Right renal cortex interstitium (tissue), 3 donors: ENCODE measurements around the gene DNASE1L1. TPM values are rescaled to one million over a fixed set of nuclear protein-coding genes. Genes with fewer than 3 reads are reported as not detected.

ENCODE experiments used
- DNase-seq, 3 donors: peaks; one replicate each; pipeline ENCODE4 v3.0.0-alpha.2; 2013; ENCODE audit warnings: low read depth in 3 of 3, low spot score in 2 of 3
- polyA plus RNA-seq, 3 donors: library from polyadenylated mRNA; unstranded; fragments of 120-200 nt; gene quantifications; one replicate each; pipeline ENCODE4 v1.2.1, GENCODE V29; 2013; ENCODE audit not compliant: insufficient read length in 3 of 3

Gene DNASE1L1
- polyA plus RNA-seq, 3 donors = 11.3 to 14.0 (median 11.4) TPM

GRCh38 chrX:154436983-154437752 lies 28.1 kb upstream of the DNASE1L1 start, which contains the start of gene GDI1:
Gene GDI1 (plus strand): TSS chrX:154437154. CDS start chrX:154437255, 101 bp downstream.
- no peak for DNase-seq

- DNase-seq = no peak
Measured at GRCh38 chrX:154436374-154436982, 27.4 kb upstream of the DNASE1L1 start.

GRCh38 chrX:154435171-154435733 lies 26.2 kb upstream of the DNASE1L1 start:
- no peak for DNase-seq

GRCh38 chrX:154434394-154435168 lies 25.5 kb upstream of the DNASE1L1 start:
- no peak for DNase-seq

- DNase-seq = no peak
Measured at GRCh38 chrX:154433605-154434004, 24.6 kb upstream of the DNASE1L1 start.

GRCh38 chrX:154432210-154432609 lies 23.2 kb upstream of the DNASE1L1 start:
- no peak for DNase-seq

- DNase-seq = no peak
Measured at GRCh38 chrX:154431341-154431740, 22.3 kb upstream of the DNASE1L1 start.

- no peak for DNase-seq
Measured at GRCh38 chrX:154430916-154431315, 21.9 kb upstream of the DNASE1L1 start.

- DNase-seq = no peak
Measured at GRCh38 chrX:154430479-154430878, 21.4 kb upstream of the DNASE1L1 start.

GRCh38 chrX:154429711-154430110 lies 20.7 kb upstream of the DNASE1L1 start:
- DNase-seq = no peak

- DNase-seq = peak in 1 of 3 donors; percentile 74
Measured at GRCh38 chrX:154428176-154429171, 19.4 kb upstream of the DNASE1L1 start, which contains the start of gene ATP6AP1. Gene ATP6AP1 (plus strand): TSS chrX:154428677. CDS start chrX:154428693, 16 bp downstream.

GRCh38 chrX:154426916-154427770 lies 18.1 kb upstream of the DNASE1L1 start:
- no peak for DNase-seq

- no peak for DNase-seq
Measured at GRCh38 chrX:154420402-154420756, 11.3 kb upstream of the DNASE1L1 start.

- DNase-seq = no peak
Measured at GRCh38 chrX:154419688-154420401, 10.8 kb upstream of the DNASE1L1 start.

- no peak for DNase-seq
Measured at GRCh38 chrX:154419189-154419588, 10.1 kb upstream of the DNASE1L1 start.

- no peak for DNase-seq
Measured at GRCh38 chrX:154417157-154417556, 8.1 kb upstream of the DNASE1L1 start.

- no peak for DNase-seq
Measured at GRCh38 chrX:154413142-154413541, 4.1 kb upstream of the DNASE1L1 start.

GRCh38 chrX:154412468-154412867 lies 3.4 kb upstream of the DNASE1L1 start:
- DNase-seq = no peak
